Spleen (tissue), 7 donors: ENCODE data around the gene ANKRD11.

Experiments used
- POLR2AphosphoS5 ChIP-seq, 3 donors: sonication (generic); formaldehyde crosslinking; IDR thresholded peaks; one replicate each; pipeline ENCODE4 v1.5.1; 2017; ENCODE audit warnings: antibody characterized with exemption in 3 of 3
- TF ChIP-seq, protein P1 (sequence below), 11 experiments: fragments of 200-600 bp in 7 of 11; fragments of 450-650 bp in 4 of 11; sonication (generic) in 4 of 11; IDR thresholded peaks in 8 of 11; conservative IDR thresholded peaks in 3 of 11; 1 replicate in 7 of 11; 2 replicates in 4 of 11; pipeline versions ENCODE4 v1.4.0 to v1.8.0; 2016 to 2021; ENCODE audit warnings: antibody characterized with exemption in 11 of 11, inconsistent platforms in 4 of 11, mild to moderate bottlenecking in 1 of 11
- donor health status: DM: no; HTN: no; CAD: no; lungs with moderate emphysema.
- donor health status: DM: no; HTN: no; CAD: no.
- donor health status: DM: no; HTN: no; CAD: no.

DNA sequence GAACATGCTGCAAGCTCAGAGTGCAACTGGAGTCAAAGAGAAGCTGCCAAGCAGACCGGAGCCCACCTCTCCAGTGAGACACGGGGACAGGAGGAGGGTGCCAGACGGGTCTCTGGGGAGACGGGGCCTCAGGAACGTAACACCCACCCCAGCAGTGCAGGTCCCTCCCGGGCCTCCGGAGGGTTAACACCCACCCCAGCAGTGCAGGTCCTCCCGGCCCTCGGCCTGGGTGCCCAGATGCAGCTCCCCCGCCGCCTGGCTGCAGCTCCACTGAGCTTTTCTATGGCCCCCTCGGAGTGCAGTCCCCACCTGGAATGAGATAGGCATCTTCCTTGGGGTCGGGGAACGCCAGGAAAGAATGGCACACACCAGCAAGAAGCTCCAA, 182.9 kb downstream of the ANKRD11 start:
- no peak for TF ChIP-seq POLR2AphosphoS5 (IDR thresholded peaks at IDR 0.05)
- TF ChIP-seq, protein P1, sequence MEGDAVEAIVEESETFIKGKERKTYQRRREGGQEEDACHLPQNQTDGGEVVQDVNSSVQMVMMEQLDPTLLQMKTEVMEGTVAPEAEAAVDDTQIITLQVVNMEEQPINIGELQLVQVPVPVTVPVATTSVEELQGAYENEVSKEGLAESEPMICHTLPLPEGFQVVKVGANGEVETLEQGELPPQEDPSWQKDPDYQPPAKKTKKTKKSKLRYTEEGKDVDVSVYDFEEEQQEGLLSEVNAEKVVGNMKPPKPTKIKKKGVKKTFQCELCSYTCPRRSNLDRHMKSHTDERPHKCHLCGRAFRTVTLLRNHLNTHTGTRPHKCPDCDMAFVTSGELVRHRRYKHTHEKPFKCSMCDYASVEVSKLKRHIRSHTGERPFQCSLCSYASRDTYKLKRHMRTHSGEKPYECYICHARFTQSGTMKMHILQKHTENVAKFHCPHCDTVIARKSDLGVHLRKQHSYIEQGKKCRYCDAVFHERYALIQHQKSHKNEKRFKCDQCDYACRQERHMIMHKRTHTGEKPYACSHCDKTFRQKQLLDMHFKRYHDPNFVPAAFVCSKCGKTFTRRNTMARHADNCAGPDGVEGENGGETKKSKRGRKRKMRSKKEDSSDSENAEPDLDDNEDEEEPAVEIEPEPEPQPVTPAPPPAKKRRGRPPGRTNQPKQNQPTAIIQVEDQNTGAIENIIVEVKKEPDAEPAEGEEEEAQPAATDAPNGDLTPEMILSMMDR (IDR thresholded peaks at IDR 0.05 in 8 of 11, conservative IDR thresholded peaks at IDR 0.05 in 3 of 11): no peak
